ENCODE results near the gene ZC3H12A.
A peak's percentile ranks its signal among the peaks of the same experiment; 100 is the strongest.
"Not testable (repeated sequence)": the region's sequence is repeated elsewhere in the genome, so short reads cannot be mapped to it uniquely, and the experiment has no call there.

The ZC3H12A gene

GRCh38 chr1:37513795-37514349 lies 39.5 kb downstream of the ZC3H12A start:
- TF ChIP-seq CTCF (IDR thresholded peaks at IDR 0.05; ENCODE audit: low read depth, low read length) = no peak
- H3K4me3 ChIP-seq (ENCODE audit: low read depth, low read length) = peak overlapping the region; percentile 69
- DNase-seq (ENCODE audit: low read depth, low spot score) = no peak
- in situ Hi-C loops (cut with HindIII; ENCODE audit: low sequenced_read_pairs) = no loop called here

GRCh38 chr1:37514350-37515184 lies 40.2 kb downstream of the ZC3H12A start, which contains the start of gene MEAF6:
Gene MEAF6 (minus strand): TSS chr1:37514766. CDS start chr1:37514746, 20 bp downstream.
- peak; percentile 35 for TF ChIP-seq CTCF (IDR thresholded peaks at IDR 0.05; ENCODE audit: low read depth, low read length)
- DNase-seq (ENCODE audit: low read depth, low spot score) = peak; percentile 76
- H3K4me3 ChIP-seq (ENCODE audit: low read depth, low read length) = peak within 1 kb of the TSS; percentile 69
- in situ Hi-C loops (cut with HindIII; ENCODE audit: low sequenced_read_pairs) = no loop called here

- H3K4me3 ChIP-seq (ENCODE audit: low read depth, low read length) = peak overlapping the region; percentile 69
- no peak for TF ChIP-seq CTCF (IDR thresholded peaks at IDR 0.05; ENCODE audit: low read depth, low read length)
- in situ Hi-C loops (cut with HindIII; ENCODE audit: low sequenced_read_pairs) = no loop called here
- no peak for DNase-seq (ENCODE audit: low read depth, low spot score)
Observed at GRCh38 chr1:37515185-37516034, 41.0 kb downstream of the ZC3H12A start.

GRCh38 chr1:37517569-37517968 lies 43.2 kb downstream of the ZC3H12A start:
- DNase-seq (ENCODE audit: low read depth, low spot score) = no peak
- no peak for TF ChIP-seq CTCF (IDR thresholded peaks at IDR 0.05; ENCODE audit: low read depth, low read length)
- H3K4me3 ChIP-seq (ENCODE audit: low read depth, low read length) = no peak overlapping the region
- in situ Hi-C loops (cut with HindIII; ENCODE audit: low sequenced_read_pairs) = no loop called here

GRCh38 chr1:37518241-37518640 lies 43.9 kb downstream of the ZC3H12A start:
- H3K4me3 ChIP-seq (ENCODE audit: low read depth, low read length); DNase-seq (ENCODE audit: low read depth, low spot score); in situ Hi-C loops (cut with HindIII; ENCODE audit: low sequenced_read_pairs): not testable (repeated sequence)

GRCh38 chr1:37518929-37519328 lies 44.5 kb downstream of the ZC3H12A start:
- in situ Hi-C loops (cut with HindIII; ENCODE audit: low sequenced_read_pairs); DNase-seq (ENCODE audit: low read depth, low spot score); H3K4me3 ChIP-seq (ENCODE audit: low read depth, low read length): not testable (repeated sequence)

- in situ Hi-C loops (cut with HindIII; ENCODE audit: low sequenced_read_pairs) = no loop called here
- no peak for TF ChIP-seq CTCF (IDR thresholded peaks at IDR 0.05; ENCODE audit: low read depth, low read length)
- DNase-seq (ENCODE audit: low read depth, low spot score) = no peak
- H3K4me3 ChIP-seq (ENCODE audit: low read depth, low read length) = no peak overlapping the region
Observed at GRCh38 chr1:37519613-37520012, 45.2 kb downstream of the ZC3H12A start.

- DNase-seq (ENCODE audit: low read depth, low spot score); in situ Hi-C loops (cut with HindIII; ENCODE audit: low sequenced_read_pairs); H3K4me3 ChIP-seq (ENCODE audit: low read depth, low read length): not testable (repeated sequence)
Observed at GRCh38 chr1:37529888-37530287, 55.5 kb downstream of the ZC3H12A start.

- in situ Hi-C loops (cut with HindIII; ENCODE audit: low sequenced_read_pairs); DNase-seq (ENCODE audit: low read depth, low spot score): not testable (repeated sequence)
Observed at GRCh38 chr1:37532418-37533156, 58.2 kb downstream of the ZC3H12A start.

More at GRCh38 chr1:37532418-37533156, 58.2 kb downstream of the ZC3H12A start:
- not testable (repeated sequence) for H3K4me3 ChIP-seq (ENCODE audit: low read depth, low read length)
